ENCODE data around the gene SSUH2.

Gene SSUH2

GRCh38 chr3:8574040-8574669 lies 70.4 kb downstream of the SSUH2 start:
- H3K27ac ChIP-seq = no peak overlapping the region
- TF ChIP-seq, protein P1, sequence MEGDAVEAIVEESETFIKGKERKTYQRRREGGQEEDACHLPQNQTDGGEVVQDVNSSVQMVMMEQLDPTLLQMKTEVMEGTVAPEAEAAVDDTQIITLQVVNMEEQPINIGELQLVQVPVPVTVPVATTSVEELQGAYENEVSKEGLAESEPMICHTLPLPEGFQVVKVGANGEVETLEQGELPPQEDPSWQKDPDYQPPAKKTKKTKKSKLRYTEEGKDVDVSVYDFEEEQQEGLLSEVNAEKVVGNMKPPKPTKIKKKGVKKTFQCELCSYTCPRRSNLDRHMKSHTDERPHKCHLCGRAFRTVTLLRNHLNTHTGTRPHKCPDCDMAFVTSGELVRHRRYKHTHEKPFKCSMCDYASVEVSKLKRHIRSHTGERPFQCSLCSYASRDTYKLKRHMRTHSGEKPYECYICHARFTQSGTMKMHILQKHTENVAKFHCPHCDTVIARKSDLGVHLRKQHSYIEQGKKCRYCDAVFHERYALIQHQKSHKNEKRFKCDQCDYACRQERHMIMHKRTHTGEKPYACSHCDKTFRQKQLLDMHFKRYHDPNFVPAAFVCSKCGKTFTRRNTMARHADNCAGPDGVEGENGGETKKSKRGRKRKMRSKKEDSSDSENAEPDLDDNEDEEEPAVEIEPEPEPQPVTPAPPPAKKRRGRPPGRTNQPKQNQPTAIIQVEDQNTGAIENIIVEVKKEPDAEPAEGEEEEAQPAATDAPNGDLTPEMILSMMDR (IDR thresholded peaks at IDR 0.05; ENCODE audit: low read depth, low read length) = no peak
- H3K36me3 ChIP-seq = peaks cover 3% of the 10 kb centered on the region
- no peaks in the 10 kb centered on the region for H3K9me3 ChIP-seq (ENCODE audit: severe bottlenecking)
- no peak overlapping the region for H3K4me3 ChIP-seq (ENCODE audit: low read depth, low read length)
- no peak for DNase-seq
- no peaks in the 10 kb centered on the region for H3K27me3 ChIP-seq (ENCODE audit: insufficient read depth, low read depth, severe bottlenecking)

- DNase-seq = no peak
- TF ChIP-seq, protein P1 (IDR thresholded peaks at IDR 0.05; ENCODE audit: low read depth, low read length) = no peak
- H3K4me3 ChIP-seq (ENCODE audit: low read depth, low read length) = no peak overlapping the region
- H3K9me3 ChIP-seq (ENCODE audit: severe bottlenecking) = no peaks in the 10 kb centered on the region
- H3K36me3 ChIP-seq = peaks cover 8% of the 10 kb centered on the region
- H3K27ac ChIP-seq = no peak overlapping the region
- no peaks in the 10 kb centered on the region for H3K27me3 ChIP-seq (ENCODE audit: insufficient read depth, low read depth, severe bottlenecking)
Measured at GRCh38 chr3:8573342-8573926, 71.2 kb downstream of the SSUH2 start.

DNA sequence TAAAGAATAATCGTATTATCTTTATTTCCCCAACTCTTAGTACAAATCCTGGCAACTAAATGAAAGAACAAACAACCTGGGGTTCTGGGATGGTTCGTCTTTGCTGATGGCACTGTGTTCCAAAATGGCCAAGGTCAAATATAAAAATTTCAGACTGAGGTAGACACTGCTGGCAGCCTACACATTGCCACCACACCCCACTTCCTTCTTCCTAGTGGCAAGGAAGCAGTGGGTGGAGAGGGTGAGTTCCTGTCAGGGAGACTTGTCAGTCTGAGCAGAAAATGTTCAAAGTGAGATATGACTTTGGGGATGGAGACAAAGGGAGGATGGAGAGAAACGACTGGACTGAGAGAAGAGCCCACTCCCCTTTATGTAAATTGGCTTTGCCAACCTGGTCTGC lies 73.3 kb downstream of the SSUH2 start:
- Histone ChIP-seq H3K27me3 (ENCODE audit: insufficient read depth, low read depth, severe bottlenecking) (no peaks in the 10 kb centered on the region), H3K27ac (no peak overlapping the region), H3K9me3 (ENCODE audit: severe bottlenecking) (no peaks in the 10 kb centered on the region), H3K36me3 (peaks cover 14% of the 10 kb centered on the region), H3K4me3 (ENCODE audit: low read depth, low read length) (no peak overlapping the region)
- TF ChIP-seq, protein P1 (IDR thresholded peaks at IDR 0.05; ENCODE audit: low read depth, low read length) = no peak
- DNase-seq = no peak

All from WERI-Rb-1 (cell line).